Small intestine (tissue), 7 donors: ENCODE data around the gene KIFC1. TPM values are rescaled to one million over a fixed set of nuclear protein-coding genes. Genes with fewer than 3 reads are reported as not detected.

Experiments used
- DNase-seq, 2 donors: peaks; one replicate each; pipeline versions ENCODE4 v3.0.0 to v3.0.0-alpha.2; 2013
- FAIRE-seq: peaks from 2 replicates; lab custom pipeline; 2012; peaks lifted over from hg19 to GRCh38; lab: Jason Lieb, UNC
- H3K27ac ChIP-seq, 3 donors: one replicate each; pipeline ENCODE4 v1.5.1; 2013; ENCODE audit warnings: low read length in 2 of 3, mild to moderate bottlenecking in 2 of 3, control low read depth in 1 of 3, inconsistent platforms in 1 of 3, low read depth in 1 of 3, moderate library complexity in 1 of 3
- H3K27me3 ChIP-seq, 3 donors: one replicate each; pipeline ENCODE4 v1.6.1; 2013; ENCODE audit warnings: low read length in 3 of 3, inconsistent platforms in 1 of 3; ENCODE audit not compliant: control insufficient read depth in 3 of 3, insufficient read depth in 3 of 3
- H3K36me3 ChIP-seq, 3 donors: one replicate each; pipeline ENCODE4 v1.6.1; 2013; ENCODE audit warnings: low read length in 3 of 3, inconsistent platforms in 1 of 3, low read depth in 1 of 3, mild to moderate bottlenecking in 1 of 3, moderate library complexity in 1 of 3; ENCODE audit not compliant: control insufficient read depth in 3 of 3, insufficient read depth in 2 of 3
- H3K4me1 ChIP-seq, 3 donors: one replicate each; pipeline ENCODE4 v1.6.1; 2013; ENCODE audit warnings: low read length in 2 of 3, inconsistent platforms in 1 of 3, low read depth in 1 of 3, mild to moderate bottlenecking in 1 of 3, moderate library complexity in 1 of 3; ENCODE audit not compliant: control insufficient read depth in 3 of 3, insufficient read depth in 2 of 3
- H3K4me3 ChIP-seq, 3 donors: one replicate each; pipeline ENCODE4 v1.5.1; 2013; ENCODE audit warnings: low read length in 3 of 3, control low read depth in 1 of 3, inconsistent platforms in 1 of 3, low read depth in 1 of 3, mild to moderate bottlenecking in 1 of 3, moderate library complexity in 1 of 3
- H3K9me3 ChIP-seq, 2 donors: one replicate each; pipeline ENCODE4 v1.6.1; 2013; ENCODE audit warnings: low read depth in 1 of 2, low read length in 1 of 2; ENCODE audit not compliant: control insufficient read depth in 2 of 2, insufficient read depth in 1 of 2
- WGBS, 3 donors: extraction: QIAGEN DNeasy Blood & Tissue Kit; methylation state at CpG; one replicate each; pipeline ENCODE4 v1.1.7; 2013; 5-methylcytosine and 5-hydroxymethylcytosine counted together
- polyA plus RNA-seq, 4 donors: library from polyadenylated mRNA; stranded (reverse) in 3 of 4; unstranded in 1 of 4; fragments of 200-250 nt in 3 of 4; fragments of 120-200 nt in 1 of 4; gene quantifications; one replicate each; pipeline versions ENCODE4 v1.2.1 to v1.2.3, GENCODE V29; 2013
- donor health status: healthy with polysubstance abuse.
- donor health status: control.
- donor health status: control.
- donor health status: Bipolar disorder and iron deficiency.
- donor health status: healthy.

The KIFC1 gene
- polyA plus RNA-seq, 4 donors: 3.1 to 23.2 (median 10.7) TPM

DNA sequence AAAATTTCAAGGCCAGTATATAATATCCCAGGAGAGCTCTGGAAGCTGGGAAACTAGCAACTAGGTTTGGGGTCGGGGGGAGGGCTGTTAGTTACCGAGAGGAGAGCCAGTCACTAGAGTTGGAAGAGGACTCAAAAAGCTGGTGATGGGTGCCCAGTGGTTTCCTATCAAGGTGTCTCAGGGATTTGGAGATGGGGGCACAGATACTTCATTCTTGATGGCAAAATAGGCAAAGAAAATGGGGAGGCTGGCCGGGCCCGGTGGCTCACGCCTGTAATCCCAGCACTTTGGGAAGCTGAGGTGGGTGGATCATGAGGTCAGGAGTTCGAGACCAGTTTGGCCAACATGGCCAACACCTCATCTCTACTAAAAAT lies 20.0 kb downstream of the KIFC1 start:
- H3K4me3 ChIP-seq: peak overlapping the region in 2 of 3 donors; percentile 73 to 87
- peak overlapping the region; percentile 61 to 90 (median 66) for H3K27ac ChIP-seq
- no peaks in the 10 kb centered on the region for H3K27me3 ChIP-seq
- WGBS, 3 donors: 61 to 63% (median 61%) methylated on average over 6 of the region's 6 CpGs
- FAIRE-seq (no peak), DNase-seq (no peak)
- H3K9me3 ChIP-seq: no peaks in the 10 kb centered on the region
- H3K36me3 ChIP-seq: peaks cover 0 to 46% (median 13%) of the 10 kb centered on the region in 3 donors
- H3K4me1 ChIP-seq: peaks cover 3 to 22% (median 5%) of the 10 kb centered on the region in 3 donors

DNA sequence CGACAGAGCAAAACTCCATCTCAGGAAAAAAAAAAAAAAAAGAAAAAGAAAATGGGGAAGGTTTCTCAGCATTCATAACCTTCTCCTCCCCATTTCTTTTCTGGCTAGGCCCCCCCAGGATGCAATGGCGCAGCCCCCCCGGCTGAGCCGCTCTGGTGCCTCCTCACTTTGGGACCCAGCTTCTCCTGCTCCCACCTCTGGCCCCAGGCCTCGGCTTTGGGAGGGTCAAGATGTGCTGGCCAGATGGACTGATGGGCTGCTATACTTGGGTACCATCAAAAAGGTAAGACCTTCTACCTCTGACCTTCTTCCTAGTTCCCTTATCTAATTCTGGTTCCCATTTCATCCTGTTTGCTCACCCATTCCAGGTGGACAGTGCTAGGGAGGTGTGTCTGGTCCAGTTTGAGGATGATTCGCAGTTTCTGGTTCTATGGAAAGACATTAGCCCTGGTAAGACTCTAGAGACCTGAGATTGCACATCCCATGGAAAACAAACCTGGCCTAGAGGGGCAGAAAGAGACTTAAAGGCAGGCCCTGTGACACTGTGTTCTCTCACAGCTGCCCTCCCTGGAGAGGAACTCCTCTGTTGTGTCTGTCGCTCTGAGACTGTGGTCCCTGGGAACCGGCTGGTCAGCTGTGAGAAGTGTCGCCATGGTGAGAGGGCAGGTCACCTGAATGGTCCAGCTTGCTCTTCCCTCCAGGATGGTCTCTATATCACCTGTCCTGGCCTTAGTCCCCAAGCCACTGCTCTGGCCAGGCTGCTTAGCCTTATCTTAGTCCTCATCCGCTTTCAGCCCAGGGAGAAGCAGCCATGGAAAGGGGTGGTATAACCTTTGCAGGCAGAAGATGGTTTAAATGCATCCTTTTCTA lies 20.8 kb downstream of the KIFC1 start:
- Histone ChIP-seq H3K27ac (peak overlapping the region in 1 of 3 donors; percentile 0), H3K27me3 (no peaks in the 10 kb centered on the region), H3K36me3 (peaks cover 0 to 45% (median 13%) of the 10 kb centered on the region in 3 donors), H3K4me3 (no peak overlapping the region), H3K4me1 (peaks cover 3 to 29% (median 8%) of the 10 kb centered on the region in 3 donors), H3K9me3 (no peaks in the 10 kb centered on the region)
- 90 to 95% (median 93%) methylated on average over 10 of the region's 10 CpGs for WGBS, 3 donors
- FAIRE-seq (no peak), DNase-seq (no peak)

DNA sequence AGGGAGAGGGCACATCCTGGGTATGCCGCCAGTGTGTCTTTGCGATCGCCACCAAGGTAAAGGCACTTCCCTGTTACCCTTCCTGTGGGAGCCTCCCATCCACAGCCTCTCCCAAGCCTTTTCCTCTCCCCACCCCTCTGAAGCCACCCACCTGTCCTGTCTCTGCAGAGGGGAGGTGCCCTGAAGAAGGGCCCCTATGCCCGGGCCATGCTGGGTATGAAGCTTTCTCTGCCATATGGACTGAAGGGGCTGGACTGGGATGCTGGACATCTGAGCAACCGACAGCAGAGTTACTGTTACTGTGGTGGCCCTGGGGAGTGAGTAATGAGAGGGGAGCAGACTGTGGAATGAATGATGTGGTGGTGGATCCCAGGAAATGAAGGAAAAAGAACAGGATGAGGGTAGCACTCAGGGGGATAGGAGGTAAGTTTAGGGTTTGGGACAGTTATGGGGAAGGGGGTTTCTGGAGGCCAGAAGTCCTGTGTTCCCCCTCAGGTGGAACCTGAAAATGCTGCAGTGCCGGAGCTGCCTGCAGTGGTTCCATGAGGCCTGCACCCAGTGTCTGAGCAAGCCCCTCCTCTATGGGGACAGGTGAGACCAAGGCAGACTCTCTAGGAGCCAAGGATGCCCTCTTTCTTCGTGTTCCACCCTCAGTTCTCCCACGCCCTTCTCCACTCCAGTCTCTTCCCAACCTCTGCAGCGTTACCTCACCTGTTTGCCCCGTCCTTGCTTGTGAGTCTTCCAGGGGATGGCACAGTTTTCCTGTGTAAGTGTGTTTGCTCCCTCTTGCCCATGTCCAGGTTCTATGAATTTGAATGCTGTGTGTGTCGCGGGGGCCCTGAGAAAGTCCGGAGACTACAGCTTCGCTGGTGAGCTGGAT lies 21.9 kb downstream of the KIFC1 start:
- Histone ChIP-seq H3K27me3 (no peaks in the 10 kb centered on the region), H3K4me3 (no peak overlapping the region), H3K9me3 (no peaks in the 10 kb centered on the region), H3K36me3 (peaks cover 0 to 45% (median 13%) of the 10 kb centered on the region in 3 donors), H3K27ac (no peak overlapping the region), H3K4me1 (peaks cover 4 to 31% (median 8%) of the 10 kb centered on the region in 3 donors)
- DNase-seq (no peak), FAIRE-seq (no peak)
- WGBS, 3 donors: 80 to 87% (median 86%) methylated on average over 14 of the region's 14 CpGs

DNA sequence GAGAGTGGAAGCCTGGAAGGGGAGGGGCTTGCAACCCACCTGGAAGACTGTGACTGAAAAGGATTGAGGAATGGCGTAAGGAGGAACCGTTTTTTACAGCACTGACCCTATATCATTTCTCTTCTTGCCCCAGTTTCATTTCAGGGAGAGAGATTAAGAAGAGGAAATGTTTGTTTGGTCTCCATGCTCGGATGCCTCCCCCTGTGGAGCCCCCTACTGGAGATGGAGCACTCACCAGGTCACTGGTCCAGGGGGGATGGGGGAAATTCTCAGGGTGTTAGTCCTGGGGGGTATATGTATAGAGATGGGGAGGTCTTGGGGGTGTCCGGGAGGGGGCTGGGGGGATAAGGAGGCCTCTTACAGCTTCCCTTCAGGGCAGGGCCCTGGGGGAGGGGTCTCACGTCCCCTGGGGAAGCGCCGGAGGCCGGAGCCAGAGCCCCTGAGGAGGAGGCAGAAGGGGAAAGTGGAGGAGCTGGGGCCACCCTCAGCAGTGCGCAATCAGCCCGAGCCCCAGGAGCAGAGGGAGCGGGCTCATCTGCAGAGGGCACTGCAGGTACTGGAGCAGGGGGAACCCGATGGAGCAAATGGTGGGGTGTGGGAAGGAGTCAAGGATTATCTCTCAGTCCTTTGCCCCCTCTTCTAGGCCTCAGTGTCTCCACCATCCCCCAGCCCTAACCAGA lies 23.1 kb downstream of the KIFC1 start:
- FAIRE-seq (no peak), DNase-seq (no peak)
- WGBS, 3 donors: 71 to 87% (median 77%) methylated on average over 11 to 12 of the region's 12 CpGs
- no peaks in the 10 kb centered on the region for H3K9me3 ChIP-seq
- H3K4me1 ChIP-seq: peaks cover 8 to 36% (median 12%) of the 10 kb centered on the region in 3 donors
- no peak overlapping the region for H3K27ac ChIP-seq
- no peak overlapping the region for H3K4me3 ChIP-seq
- H3K36me3 ChIP-seq: peaks cover 0 to 45% (median 13%) of the 10 kb centered on the region in 3 donors
- H3K27me3 ChIP-seq: peaks cover 0 to 4% (median 0%) of the 10 kb centered on the region in 3 donors

DNA sequence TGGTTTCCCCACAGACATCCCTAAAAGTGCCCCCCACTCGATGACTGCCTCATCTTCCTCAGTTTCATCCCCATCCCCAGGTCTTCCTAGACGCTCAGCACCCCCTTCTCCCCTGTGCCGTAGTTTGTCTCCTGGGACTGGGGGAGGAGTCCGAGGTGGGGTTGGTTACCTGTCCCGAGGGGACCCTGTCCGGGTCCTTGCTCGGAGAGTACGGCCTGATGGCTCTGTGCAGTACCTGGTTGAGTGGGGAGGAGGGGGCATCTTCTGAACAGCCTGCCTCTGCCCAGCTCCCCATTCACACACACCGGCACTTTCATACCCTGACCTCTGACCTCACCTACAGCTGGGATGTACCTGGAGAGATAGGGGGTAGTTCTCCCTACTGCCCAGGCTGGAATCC lies 24.2 kb downstream of the KIFC1 start:
- H3K36me3 ChIP-seq: peaks cover 0 to 45% (median 13%) of the 10 kb centered on the region in 3 donors
- no peak for FAIRE-seq
- no peak overlapping the region for H3K4me3 ChIP-seq
- H3K9me3 ChIP-seq: no peaks in the 10 kb centered on the region
- H3K27ac ChIP-seq: peak overlapping the region in 1 of 3 donors; percentile 26
- 72 to 80% (median 76%) methylated on average over 9 of the region's 9 CpGs for whole genome bisulfite sequencing, 3 donors
- H3K4me1 ChIP-seq: peaks cover 8 to 36% (median 12%) of the 10 kb centered on the region in 3 donors
- H3K27me3 ChIP-seq: peaks cover 0 to 6% (median 0%) of the 10 kb centered on the region in 3 donors
- no peak for DNase-seq

DNA sequence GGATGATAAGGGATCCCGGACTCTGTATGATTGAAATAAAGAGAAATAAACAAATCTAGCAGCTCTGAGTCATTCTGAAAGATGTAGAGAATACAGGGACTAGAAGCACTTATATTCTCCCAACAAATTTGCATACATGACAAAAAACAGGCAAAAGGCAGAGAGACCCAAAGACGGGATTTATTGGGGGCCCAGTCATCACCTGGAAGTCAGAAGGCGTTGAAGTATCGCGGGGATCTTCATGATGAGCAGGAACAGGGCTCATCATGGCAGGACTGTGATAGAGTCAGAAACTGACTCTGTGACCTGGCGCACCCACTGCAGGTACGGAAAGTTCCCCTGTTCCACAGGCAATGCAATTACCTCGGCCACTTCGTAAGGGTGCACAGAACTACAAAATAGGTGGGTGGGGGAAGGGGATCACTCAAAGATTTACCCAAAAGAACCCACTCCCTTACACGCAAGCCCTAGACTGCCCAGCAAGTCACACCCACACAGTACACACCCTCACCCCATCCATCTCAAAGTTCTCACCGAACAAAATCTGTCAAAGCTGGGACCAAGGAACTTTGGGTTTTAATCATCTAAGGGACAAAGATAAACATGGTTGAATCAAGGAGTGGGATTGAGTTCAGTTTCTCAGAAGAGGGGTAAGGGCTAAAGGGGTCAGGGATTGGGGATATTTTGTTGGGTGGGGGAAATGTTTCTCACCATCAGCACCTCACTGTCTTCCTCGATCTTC lies 24.9 kb downstream of the KIFC1 start:
- peaks cover 0 to 45% (median 13%) of the 10 kb centered on the region in 3 donors for H3K36me3 ChIP-seq
- no peak for FAIRE-seq

DNA sequence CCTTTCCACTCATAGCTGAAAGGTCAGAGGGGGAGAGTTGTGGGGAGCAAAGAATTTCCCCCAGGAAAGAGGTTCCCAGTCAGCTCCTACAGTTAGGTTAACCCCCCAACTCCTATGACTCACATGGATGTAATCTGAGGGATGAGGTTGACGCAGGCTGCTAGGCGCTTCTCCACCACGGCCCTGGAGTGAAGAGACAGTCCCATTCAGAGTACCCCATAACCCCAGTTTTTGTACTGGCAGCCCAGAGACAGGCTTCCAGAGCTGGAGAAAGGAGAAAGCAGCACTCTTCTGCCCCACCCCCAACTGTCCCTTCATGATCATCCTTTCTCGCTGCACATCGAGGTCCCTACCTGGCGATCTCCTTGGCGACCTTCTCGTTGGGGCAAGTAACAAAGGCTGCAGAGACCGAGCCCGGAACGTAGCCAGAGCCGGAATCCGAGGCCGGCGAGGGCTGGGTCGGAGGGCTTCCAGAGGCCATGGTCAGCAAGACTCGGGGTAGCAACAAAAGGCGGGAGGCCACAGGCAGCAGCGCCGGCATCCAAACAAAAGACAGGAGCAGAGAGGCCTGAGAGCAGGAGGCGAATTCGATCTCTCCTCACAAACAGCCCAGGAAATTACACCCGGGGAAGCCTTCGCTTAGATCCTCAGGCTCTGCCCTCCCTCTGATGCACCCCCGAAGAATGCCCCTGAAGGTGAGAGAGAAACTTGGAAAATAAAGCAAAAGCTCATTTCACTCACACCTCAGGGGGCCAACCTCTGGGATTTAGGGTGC lies 25.7 kb downstream of the KIFC1 start:
- H3K9me3 ChIP-seq: no peaks in the 10 kb centered on the region
- no peak for FAIRE-seq
- H3K27me3 ChIP-seq: peaks cover 0 to 12% (median 0%) of the 10 kb centered on the region in 3 donors
- DNase-seq: no peak
- peaks cover 0 to 41% (median 13%) of the 10 kb centered on the region in 3 donors for H3K36me3 ChIP-seq
- WGBS, 3 donors: 0 to 1% (median 1%) methylated on average over 25 of the region's 25 CpGs
- H3K4me1 ChIP-seq: peaks cover 8 to 31% (median 9%) of the 10 kb centered on the region in 3 donors
- peak overlapping the region; percentile 47 to 85 (median 58) for H3K4me3 ChIP-seq
- peak overlapping the region; percentile 50 to 95 (median 94) for H3K27ac ChIP-seq

More for the DNA sequence above, 24.9 kb downstream of the KIFC1 start:
- Histone ChIP-seq H3K4me3 (peak overlapping the region in 2 of 3 donors; percentile 58 to 85), H3K27me3 (peaks cover 0 to 10% (median 0%) of the 10 kb centered on the region in 3 donors), H3K27ac (peak overlapping the region in 2 of 3 donors; percentile 94 to 95), H3K4me1 (peaks cover 8 to 32% (median 11%) of the 10 kb centered on the region in 3 donors), H3K9me3 (no peaks in the 10 kb centered on the region)
- DNase-seq: no peak
- 26 to 37% (median 27%) methylated on average over 12 of the region's 12 CpGs for WGBS, 3 donors
